SU-DHL-6 (cell line): ENCODE measurements around the gene CABLES2.

Source experiments
- H2AFZ ChIP-seq: fragments of 200-600 bp; sonication (generic); 2 replicates; pipeline ENCODE4 v1.6.1; 2014; ENCODE audit warnings: low read depth, mild to moderate bottlenecking, moderate library complexity, mixed read lengths, antibody characterized with exemption, low read length; ENCODE audit not compliant: severe bottlenecking
- H3F3A ChIP-seq: fragments of 200-600 bp; shearing (Covaris generic); 2 replicates; pipeline ENCODE4 v1.6.0; 2016; ENCODE audit warnings: antibody characterized with exemption, mild to moderate bottlenecking; ENCODE audit not compliant: insufficient read depth
- H3K27ac ChIP-seq: fragments of 200-600 bp; sonication (generic); 2 replicates; pipeline ENCODE4 v1.5.1; 2016; ENCODE audit warnings: low read depth, mild to moderate bottlenecking, low read length, moderate library complexity, mixed read lengths
- H3K27me3 ChIP-seq: fragments of 200-600 bp; sonication (generic), shearing (Covaris generic); 2 replicates; pipeline ENCODE4 v1.6.0; 2014; ENCODE audit warnings: mild to moderate bottlenecking, low read length
- H3K36me3 ChIP-seq: fragments of 200-600 bp; sonication (generic); 2 replicates; pipeline ENCODE4 v1.6.1; 2014; ENCODE audit warnings: mild to moderate bottlenecking, low read length, mixed read lengths
- H3K4me2 ChIP-seq: fragments of 300-600, 200-600 bp; shearing (Covaris generic), sonication (generic); 2 replicates; pipeline ENCODE4 v1.6.0; 2014; ENCODE audit warnings: low read length, low read depth, mild to moderate bottlenecking; ENCODE audit not compliant: poor library complexity, severe bottlenecking
- H3K4me3 ChIP-seq: fragments of 200-600 bp; sonication (generic); 2 replicates; pipeline ENCODE4 v1.5.1; 2014; ENCODE audit warnings: antibody characterized with exemption, low read length, mild to moderate bottlenecking, mixed read lengths; ENCODE audit not compliant: insufficient read depth, poor library complexity, severe bottlenecking
- H3K79me2 ChIP-seq: fragments of 200-600 bp; sonication (generic); 2 replicates; pipeline ENCODE4 v1.6.1; 2014; ENCODE audit warnings: mild to moderate bottlenecking, low read length, moderate library complexity; ENCODE audit not compliant: insufficient read depth
- H3K9ac ChIP-seq: fragments of 200-600 bp; sonication (generic); 2 replicates; pipeline ENCODE4 v1.7.0; 2014; ENCODE audit warnings: mild to moderate bottlenecking, low read length
- H3K9me2 ChIP-seq: fragments of 200-600 bp; sonication (generic); replicated peaks from 2 replicates; pipeline ENCODE4 v1.6.1; 2014; ENCODE audit warnings: low read length; ENCODE audit not compliant: insufficient read depth
- H3K9me3 ChIP-seq: fragments of 200-600 bp; sonication (generic); 2 replicates; pipeline ENCODE4 v1.6.1; 2014; ENCODE audit warnings: low read length, mixed read lengths; ENCODE audit not compliant: insufficient read depth
- H4K20me1 ChIP-seq: fragments of 200-600 bp; sonication (generic); 2 replicates; pipeline ENCODE4 v1.6.1; 2014; ENCODE audit warnings: low read depth, mild to moderate bottlenecking, antibody characterized with exemption, low read length, moderate library complexity, mixed read lengths
- EZH2phosphoT487 ChIP-seq: fragments of 200-600 bp; sonication (generic), shearing (Covaris generic); conservative IDR thresholded peaks from 2 replicates; pipeline ENCODE4 v1.6.1; 2018; ENCODE audit warnings: mild to moderate bottlenecking, antibody characterized with exemption, low read length, moderate library complexity, mixed read lengths
- TF ChIP-seq, protein P1 (sequence below): fragments of 200-600 bp; sonication (generic); IDR thresholded peaks from one replicate; pipeline ENCODE4 v1.5.1; 2017; ENCODE audit warnings: antibody characterized with exemption, mild to moderate bottlenecking, low read length, moderate library complexity; ENCODE audit not compliant: insufficient read depth, poor library complexity, severe bottlenecking

Gene CABLES2

DNA sequence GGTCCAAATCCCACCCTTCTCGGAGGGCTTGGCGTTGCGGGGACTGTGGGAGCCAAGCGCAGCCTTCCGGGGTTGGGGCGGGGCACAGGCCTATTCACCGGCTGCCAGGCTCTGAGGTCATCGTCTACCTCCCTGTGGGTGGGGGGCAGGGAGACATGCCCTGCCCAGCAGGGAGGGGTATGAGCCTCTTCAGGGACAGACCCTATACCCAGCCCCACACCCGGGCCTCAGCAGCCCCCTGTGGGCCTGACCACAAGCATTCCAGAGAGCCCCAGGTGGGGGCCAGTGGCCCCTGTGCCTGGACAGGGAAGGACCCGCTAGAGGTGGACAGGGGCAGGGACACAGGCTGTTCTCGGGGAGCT lies 51.6 kb downstream of the CABLES2 start:
- no peaks in the 10 kb centered on the region for H3K79me2 ChIP-seq
- H3K9me3 ChIP-seq, result no peaks in the 10 kb centered on the region
- H3K27me3 ChIP-seq, result no peaks in the 10 kb centered on the region
- no peaks in the 10 kb centered on the region for H3F3A ChIP-seq
- H3K36me3 ChIP-seq, result no peaks in the 10 kb centered on the region
- H4K20me1 ChIP-seq, result no peaks in the 10 kb centered on the region
- H3K9ac ChIP-seq, result no peak overlapping the region
- H2AFZ ChIP-seq, result no peak overlapping the region
- H3K9me2 ChIP-seq, result no peaks in the 10 kb centered on the region
- no peak overlapping the region for H3K4me2 ChIP-seq
- no peak overlapping the region for H3K27ac ChIP-seq
- TF ChIP-seq, protein P1, sequence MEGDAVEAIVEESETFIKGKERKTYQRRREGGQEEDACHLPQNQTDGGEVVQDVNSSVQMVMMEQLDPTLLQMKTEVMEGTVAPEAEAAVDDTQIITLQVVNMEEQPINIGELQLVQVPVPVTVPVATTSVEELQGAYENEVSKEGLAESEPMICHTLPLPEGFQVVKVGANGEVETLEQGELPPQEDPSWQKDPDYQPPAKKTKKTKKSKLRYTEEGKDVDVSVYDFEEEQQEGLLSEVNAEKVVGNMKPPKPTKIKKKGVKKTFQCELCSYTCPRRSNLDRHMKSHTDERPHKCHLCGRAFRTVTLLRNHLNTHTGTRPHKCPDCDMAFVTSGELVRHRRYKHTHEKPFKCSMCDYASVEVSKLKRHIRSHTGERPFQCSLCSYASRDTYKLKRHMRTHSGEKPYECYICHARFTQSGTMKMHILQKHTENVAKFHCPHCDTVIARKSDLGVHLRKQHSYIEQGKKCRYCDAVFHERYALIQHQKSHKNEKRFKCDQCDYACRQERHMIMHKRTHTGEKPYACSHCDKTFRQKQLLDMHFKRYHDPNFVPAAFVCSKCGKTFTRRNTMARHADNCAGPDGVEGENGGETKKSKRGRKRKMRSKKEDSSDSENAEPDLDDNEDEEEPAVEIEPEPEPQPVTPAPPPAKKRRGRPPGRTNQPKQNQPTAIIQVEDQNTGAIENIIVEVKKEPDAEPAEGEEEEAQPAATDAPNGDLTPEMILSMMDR, result no peak
- TF ChIP-seq EZH2phosphoT487, result no peak
- no peak overlapping the region for H3K4me3 ChIP-seq

DNA sequence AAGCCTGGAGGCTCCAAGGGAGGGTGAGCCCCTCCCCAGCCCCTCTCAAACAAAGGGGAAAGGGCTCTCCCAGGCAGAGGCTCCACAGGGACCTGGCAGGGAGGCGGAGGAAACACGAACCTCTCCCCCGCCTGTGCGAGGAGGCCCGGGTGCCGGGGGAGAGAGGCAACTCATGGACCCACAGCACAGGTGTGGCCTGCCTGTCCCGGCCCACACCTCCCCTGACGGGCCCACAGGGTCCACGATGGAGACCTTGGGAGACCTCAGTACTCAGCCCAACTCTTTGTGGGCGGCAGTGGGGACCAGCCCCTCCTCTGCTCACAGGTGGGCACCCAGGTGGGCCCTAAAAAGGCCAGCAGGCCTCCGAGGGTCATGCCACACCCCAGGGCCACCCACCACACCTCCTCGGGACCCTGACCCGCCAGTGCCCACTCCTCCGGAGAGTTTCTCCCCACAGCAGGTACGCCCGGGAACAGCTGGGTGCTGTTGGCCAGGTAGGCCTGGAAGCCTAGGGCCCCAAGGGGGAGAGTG lies 52.2 kb downstream of the CABLES2 start:
- Histone ChIP-seq H3K4me3 (no peak overlapping the region), H3K27me3 (no peaks in the 10 kb centered on the region), H3K27ac (no peak overlapping the region), H3K9me2 (no peaks in the 10 kb centered on the region), H4K20me1 (no peaks in the 10 kb centered on the region), H3K79me2 (no peaks in the 10 kb centered on the region), H3K36me3 (no peaks in the 10 kb centered on the region), H3K4me2 (no peak overlapping the region), H2AFZ (no peak overlapping the region), H3K9ac (no peak overlapping the region), H3F3A (no peaks in the 10 kb centered on the region), H3K9me3 (no peaks in the 10 kb centered on the region)
- TF ChIP-seq EZH2phosphoT487, result no peak
- TF ChIP-seq, protein P1, result no peak

DNA sequence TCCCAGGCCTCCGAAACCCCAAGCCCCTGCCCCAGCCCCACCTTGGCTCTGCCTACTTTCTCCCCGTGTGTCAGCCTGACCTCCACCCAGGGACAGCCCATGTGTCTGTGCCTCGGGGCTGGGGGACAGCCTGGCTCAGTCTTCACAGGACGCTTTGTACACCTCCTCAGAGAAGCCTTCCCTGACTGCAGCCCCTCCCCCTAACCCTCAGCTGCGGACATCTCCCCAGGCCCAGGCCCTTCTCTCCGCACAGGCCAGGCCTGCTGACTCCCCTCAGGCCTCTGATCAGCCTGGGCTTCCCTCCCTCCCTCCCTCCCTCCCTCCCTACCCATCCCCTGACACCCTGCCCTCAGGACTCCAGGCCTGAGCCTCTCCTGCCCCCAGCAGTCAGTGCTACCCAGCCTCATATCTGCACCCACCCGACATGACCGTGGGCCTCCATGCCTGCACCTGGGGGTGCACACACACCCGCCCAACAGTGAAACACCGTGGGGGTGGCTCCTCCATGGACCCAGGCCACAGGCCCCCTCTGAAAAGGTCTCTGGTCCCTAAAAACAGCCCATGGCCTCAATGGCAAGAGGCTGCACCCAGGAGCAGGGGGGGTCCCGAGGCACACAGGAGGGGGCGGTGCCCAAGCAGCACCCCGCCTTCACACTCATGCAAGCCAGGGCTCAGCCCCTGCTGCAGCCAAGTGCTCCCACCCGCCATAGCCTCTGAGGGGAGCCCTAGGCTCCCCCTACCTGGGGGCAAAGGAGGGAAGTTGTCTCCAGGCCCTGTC lies 52.9 kb downstream of the CABLES2 start:
- no peaks in the 10 kb centered on the region for H3K36me3 ChIP-seq
- no peaks in the 10 kb centered on the region for H3F3A ChIP-seq
- H3K27ac ChIP-seq, result no peak overlapping the region
- no peaks in the 10 kb centered on the region for H3K9me3 ChIP-seq
- no peak overlapping the region for H3K4me3 ChIP-seq
- no peak overlapping the region for H2AFZ ChIP-seq
- H4K20me1 ChIP-seq, result no peaks in the 10 kb centered on the region
- H3K9ac ChIP-seq, result no peak overlapping the region
- TF ChIP-seq, protein P1, result no peak
- no peak for TF ChIP-seq EZH2phosphoT487
- H3K27me3 ChIP-seq, result no peaks in the 10 kb centered on the region
- H3K9me2 ChIP-seq, result no peaks in the 10 kb centered on the region
- no peaks in the 10 kb centered on the region for H3K79me2 ChIP-seq
- no peak overlapping the region for H3K4me2 ChIP-seq
